MV-4-11 (cell line): Measurements from ENCODE around the gene SPTA1.
A peak's percentile ranks its signal among the peaks of the same experiment; 100 is the strongest.

ENCODE experiments used
- DNase-seq: peaks from one replicate; lab custom pipeline; 2025; lab: John Stamatoyannopoulos, UW

Gene SPTA1

DNA sequence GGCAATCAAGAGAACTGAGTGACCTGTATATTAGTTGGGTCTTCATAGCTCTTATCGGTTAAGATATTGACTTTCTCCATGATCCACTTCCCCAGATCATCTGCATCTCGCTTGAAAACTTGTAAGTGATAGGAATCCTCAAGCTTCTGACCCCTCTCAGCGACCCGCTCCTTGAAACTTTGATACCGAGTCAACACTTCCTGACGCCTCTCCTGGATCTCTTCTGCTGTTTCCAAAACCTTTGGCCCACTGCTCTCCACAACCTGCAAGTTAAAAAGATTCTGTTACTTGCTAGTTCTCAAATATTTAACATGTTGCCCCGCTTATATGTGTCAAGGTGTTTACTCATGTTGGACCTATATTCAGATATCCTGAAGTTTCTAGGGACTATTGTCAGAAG lies 1.4 kb downstream of the SPTA1 start:
- DNase-seq = no peak

DNA sequence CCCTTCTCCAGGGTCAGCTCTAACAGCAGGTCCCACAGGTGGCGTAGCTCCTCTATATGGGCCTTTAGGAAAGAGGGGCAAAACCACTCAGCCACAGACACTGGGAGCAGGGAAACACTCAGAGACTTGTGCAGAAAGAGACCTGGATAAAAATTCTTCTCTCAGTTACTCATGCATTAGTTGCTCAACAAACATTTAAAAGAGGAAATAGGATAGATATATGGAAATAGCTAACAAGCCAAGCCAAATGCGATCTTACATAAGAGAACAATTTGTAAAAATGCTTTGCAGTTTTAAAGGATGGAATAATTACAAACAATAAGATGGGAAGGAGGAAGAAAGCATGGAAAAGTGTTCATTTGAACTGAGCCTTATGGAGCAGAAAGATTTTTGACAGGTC lies 4.9 kb downstream of the SPTA1 start:
- DNase-seq = peak; percentile 19

GRCh38 chr1:158679289-158679688 lies 7.2 kb downstream of the SPTA1 start:
- DNase-seq = no peak

DNA sequence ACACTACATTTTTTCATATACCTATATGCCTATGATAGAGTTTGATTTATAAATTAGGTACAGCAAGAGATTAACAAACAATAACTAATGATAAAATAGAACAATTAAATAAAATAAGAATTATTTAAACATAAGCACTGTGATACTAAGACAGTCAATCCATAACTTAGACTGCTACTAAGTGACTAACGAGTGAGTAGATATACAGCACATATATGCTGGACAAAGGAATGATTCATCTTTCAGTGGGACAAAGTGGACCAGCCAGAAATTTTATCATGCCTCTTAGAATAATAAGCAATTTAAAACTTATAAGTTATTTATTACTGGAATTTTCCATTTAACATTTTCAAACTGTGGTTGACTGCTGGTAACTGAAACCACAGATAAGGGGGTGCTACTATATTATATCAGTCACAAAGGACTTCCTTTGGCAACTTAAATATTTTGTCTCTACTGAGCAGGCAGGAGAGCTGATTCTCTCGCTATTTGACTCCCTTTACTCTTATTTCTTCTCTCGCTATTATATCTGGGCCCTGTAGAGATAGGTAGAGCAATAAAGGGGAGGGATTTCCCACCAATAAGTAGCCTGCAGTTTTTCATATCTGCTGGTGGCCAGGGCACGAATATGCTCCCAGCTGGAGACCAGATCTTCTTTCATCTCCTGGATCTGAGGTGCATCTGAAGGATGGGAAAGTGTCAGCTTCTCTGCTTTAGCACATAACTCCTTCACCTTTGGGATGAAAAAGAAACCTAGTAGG lies 10.8 kb downstream of the SPTA1 start:
- no peak for DNase-seq

DNA sequence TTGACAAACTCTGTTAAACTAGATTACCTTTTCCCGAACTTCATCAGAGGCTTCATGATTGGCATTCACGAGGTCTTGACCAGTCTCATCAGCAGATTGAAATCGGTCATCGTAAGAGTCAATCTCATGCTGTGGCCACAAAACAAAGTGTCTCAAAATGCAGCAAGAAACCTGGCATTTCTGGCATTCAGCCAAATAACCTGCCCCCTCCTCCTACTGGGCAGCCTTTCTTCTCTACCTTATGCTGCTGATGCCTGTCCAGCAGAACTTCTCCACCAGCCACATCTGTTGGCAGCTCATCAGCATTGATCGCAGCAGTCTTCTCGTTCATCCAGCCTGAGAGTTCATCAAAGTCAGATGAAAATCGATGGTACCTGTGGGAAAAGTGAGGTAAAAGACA lies 12.2 kb downstream of the SPTA1 start:
- no peak for DNase-seq

GRCh38 chr1:158666037-158666436 lies 20.5 kb downstream of the SPTA1 start:
- DNase-seq = no peak

GRCh38 chr1:158654571-158654970 lies 31.9 kb downstream of the SPTA1 start:
- DNase-seq = peak; percentile 7

DNA sequence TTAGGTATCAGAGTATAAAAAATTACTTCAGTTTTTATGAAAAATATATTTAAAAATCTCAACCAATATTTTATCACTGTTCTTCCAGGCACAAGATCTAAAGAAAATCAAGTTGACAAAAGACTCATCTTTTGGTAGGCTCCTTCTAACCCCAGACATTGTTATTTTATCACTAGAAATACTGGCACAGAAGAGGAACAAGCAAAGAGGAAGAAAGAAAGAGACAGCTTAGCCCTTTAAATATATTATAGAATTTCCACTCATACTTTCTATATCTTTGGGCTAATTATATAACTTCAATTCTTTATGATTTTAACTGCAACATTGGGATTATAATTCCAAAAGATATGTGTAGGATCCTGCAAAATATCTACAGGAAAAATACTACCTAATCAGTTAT lies 32.4 kb downstream of the SPTA1 start:
- peak; percentile 3 for DNase-seq

DNA sequence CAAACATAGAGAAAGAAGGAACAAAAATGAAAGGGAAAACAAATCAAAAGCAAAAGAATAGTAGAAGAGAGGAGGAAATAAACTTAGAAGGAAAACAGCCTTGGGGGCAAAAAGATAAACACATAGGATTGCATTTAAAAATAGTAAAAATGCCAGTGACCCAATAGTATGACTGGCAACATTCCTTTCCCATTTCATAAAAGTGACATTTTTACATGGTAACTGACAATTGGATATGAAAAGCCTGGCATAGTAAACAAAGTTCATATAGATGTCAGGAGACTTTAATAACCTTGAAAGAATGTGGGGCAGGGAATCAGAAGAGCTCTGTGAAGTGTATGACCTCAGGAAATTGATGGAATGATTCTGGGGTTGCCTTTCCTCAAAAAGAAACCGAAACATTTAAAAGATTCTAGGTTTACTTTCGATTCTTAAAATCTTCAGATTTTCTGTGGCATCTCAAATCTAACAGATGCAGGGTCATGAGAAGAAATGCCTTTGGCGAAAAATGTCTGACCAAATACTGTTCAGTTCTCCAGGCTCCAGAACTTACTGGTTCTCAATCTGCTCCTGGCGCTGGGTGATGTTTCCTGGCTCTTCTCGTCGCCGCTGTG lies 33.7 kb downstream of the SPTA1 start:
- no peak for DNase-seq

- DNase-seq = no peak
Observed at GRCh38 chr1:158649052-158649451, 37.5 kb downstream of the SPTA1 start.

DNA sequence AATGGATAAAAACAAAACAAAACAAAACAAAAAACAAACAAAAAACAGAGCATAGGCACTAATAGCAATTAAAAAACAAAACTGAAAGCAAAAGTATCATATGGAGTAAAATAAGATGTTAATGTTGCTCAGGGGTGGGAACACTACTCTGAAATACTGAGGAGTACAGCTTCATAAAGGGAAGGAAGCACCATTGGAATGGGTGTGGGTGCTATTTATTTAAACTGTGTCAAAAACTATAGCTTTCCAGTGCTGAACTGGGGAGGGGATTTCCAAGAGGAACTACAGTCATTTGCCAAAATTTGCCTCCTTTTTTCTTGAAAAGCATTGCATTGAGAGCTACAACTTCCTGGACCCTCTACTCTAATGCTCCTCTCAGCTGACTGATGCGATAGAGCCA lies 40.0 kb downstream of the SPTA1 start:
- no peak for DNase-seq

DNA sequence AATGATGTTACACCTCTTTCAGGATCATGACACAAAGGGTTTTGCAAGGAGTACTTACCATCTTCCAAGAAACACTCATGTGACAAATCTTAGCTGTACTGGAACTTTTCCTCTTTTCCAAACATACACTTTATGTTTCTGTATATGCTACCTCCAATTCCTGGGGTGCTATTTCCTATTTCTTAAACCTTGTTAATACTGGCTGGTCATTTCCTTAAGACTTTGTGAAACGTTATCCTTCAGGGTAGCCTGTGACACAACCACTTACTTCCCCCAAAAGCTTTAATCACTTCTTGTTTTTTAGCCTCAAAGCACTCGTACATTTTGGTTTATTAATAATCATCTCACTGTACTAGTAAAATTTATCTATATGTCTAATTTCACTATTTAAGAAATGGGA lies 42.1 kb downstream of the SPTA1 start:
- peak; percentile 72 for DNase-seq

GRCh38 chr1:158638904-158639303 lies 47.6 kb downstream of the SPTA1 start:
- DNase-seq = no peak

DNA sequence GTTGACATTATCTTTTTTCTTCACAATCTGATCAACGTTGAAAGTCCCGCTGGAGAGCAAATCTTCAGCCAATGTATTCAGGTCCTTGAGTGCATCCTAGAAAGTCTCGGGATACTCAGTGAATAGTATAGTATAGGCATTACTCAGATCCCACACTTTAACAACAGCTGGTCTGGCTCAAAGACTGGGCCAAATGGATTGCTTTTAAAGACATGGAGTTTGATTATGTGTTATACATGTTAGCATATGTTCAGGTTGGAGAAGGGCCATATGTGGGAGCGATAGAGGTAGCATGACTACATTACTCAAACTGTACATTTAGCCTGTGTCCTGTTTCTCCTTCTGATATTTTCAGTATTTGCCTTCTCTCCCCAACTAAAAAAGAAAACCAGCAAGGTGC lies 48.4 kb downstream of the SPTA1 start:
- DNase-seq = no peak

GRCh38 chr1:158613764-158614163 lies 72.8 kb downstream of the SPTA1 start:
- DNase-seq = no peak

DNA sequence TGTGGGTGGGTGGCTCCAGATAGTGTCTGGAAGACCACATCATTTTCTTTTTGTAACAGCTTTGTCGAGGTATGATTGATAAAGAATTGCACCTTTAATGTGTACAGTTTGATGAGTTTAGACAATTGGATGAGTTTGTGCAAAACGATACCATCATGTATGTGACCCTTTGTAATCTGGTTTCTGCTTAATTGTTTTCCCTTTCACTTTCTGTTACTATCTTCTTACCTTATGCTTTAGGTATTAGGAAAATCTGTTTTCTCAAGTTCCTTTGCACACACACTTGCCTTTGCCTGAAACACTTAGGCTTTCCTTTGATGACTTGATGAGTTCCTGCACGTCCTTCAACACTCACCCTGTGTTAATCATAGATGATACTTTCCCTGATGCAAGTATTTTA lies 74.6 kb downstream of the SPTA1 start:
- no peak for DNase-seq

DNA sequence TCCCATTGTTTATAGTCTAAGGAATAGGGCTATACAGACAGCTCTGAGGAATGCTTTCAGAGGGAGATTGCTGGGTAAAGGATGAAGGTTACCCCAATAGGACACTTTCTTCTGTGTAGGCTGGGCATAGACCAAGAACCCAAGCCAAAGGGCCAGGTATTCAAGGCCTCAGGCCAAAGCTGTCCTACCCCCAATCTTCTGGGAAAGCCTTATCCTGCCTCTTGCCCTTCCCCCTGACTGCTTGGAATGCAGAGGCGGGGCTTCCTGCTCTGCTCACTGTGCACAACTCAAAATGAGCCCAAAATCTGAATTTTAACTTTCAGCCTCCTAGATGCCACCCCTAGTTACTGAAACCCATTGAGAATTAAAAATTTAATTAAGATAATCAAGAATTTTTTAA lies 79.2 kb downstream of the SPTA1 start:
- DNase-seq = no peak

GRCh38 chr1:158604968-158605367 lies 81.5 kb downstream of the SPTA1 start, which contains the start of gene OR10Z1:
Gene OR10Z1, plus strand, starts transcription at chr1:158605268. Its CDS starts 1,171 bp downstream, at chr1:158606439.
- DNase-seq = no peak

GRCh38 chr1:158600735-158601134 lies 85.8 kb downstream of the SPTA1 start:
- DNase-seq = no peak

DNA sequence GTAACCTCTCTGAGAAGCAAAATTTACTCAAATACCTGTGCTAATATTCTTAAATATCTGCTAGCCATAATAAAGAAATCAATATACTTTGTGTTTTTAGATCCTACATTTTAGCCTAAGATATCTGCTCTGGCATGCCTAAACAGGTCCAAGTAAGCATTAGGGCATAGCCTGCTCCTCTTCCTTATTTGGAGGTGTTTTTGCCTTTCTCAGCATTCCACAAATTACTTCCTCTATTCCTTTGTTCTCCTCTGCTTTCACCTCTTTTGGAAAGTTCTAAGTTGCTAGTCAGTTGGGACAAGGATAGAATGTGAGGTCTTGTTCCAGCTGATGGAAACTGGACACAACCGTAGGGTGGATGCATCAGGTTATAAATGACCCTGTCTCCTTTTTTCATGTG lies 99.6 kb downstream of the SPTA1 start:
- DNase-seq = no peak

DNA sequence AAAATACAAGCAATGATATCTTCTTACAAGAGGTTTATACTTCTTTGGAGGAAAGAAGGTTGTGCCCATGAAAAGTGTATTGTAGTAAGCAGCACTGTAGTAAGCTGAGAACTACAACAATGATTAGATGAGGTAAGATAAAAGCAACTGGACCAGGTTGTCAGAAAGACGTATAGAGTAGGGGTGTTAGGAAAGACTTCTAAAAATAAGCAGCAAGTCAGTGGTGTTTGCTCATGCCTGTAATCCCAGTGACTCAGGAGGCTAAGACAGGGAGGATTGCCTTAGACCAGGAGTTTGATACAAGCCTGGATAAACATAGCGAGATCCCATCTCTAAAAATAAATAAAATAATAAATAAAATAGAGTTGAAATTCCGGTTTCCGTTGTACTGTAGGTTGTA lies 102.6 kb downstream of the SPTA1 start:
- no peak for DNase-seq

DNA sequence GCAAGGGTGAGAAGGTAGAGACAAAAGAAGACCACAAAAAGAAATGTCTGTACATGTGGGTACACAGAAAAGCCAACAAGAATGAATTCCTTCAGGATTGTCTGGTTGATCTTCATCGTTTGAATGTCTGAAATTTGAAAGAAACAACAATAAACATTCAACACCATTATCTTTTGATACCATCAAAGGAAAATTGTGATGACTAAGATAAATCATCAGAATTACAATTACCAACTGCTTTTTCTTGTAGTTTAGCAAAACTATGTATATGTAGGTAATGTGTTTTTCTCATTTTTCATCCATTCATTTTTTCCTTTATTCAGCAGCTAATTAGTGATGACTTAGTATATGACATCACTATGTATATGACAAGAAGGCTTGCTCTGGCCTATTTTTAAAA lies 106.8 kb downstream of the SPTA1 start, which contains the start of gene OR10X1:
Gene OR10X1 (minus strand): TSS at position 167 of the 400 bp plus-strand sequence. CDS start 0 bp downstream, at position 167.
- DNase-seq = no peak

GRCh38 chr1:158577561-158577960 lies 109.0 kb downstream of the SPTA1 start:
- DNase-seq = no peak

DNA sequence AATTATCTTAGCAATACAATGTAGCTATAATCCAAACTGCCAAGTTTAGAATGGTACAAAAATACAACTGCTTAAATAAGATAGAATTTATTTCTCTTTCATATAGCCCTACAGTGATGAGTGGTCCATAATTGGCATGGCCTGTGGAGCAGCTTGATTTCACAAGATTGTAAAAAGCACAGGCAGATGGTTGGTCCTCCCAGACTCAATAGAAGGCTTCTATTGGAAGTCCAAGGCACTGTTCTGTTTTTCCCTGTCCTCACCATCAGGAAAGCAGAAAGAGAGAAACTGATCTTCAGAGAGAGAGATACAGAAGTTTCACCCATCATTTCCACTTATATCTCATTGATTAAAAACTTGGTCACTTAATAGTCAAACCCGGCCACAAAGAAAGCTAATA lies 114.3 kb downstream of the SPTA1 start:
- no peak for DNase-seq
